Choroid plexus epithelial cell (primary cell): Measurements from ENCODE around the gene OPA3.
"Not testable (repeated sequence)": the region's sequence is repeated elsewhere in the genome, so short reads cannot be mapped to it uniquely, and the experiment has no call there.

Source experiments
- DNase-seq: peaks from one replicate; pipeline ENCODE4 v3.0.0-alpha.2; 2010; ENCODE audit warnings: low read depth
- H3K4me3 ChIP-seq: 2 replicates; pipeline ENCODE4 v1.5.1; 2011; ENCODE audit warnings: low read depth, mild to moderate bottlenecking, control low read depth, low read length, moderate library complexity
- CTCF ChIP-seq: conservative IDR thresholded peaks from 2 replicates; pipeline ENCODE4 v1.5.1; 2011; ENCODE audit warnings: low read depth, mild to moderate bottlenecking, control low read depth, inconsistent platforms, low read length, moderate library complexity

The OPA3 gene

DNA sequence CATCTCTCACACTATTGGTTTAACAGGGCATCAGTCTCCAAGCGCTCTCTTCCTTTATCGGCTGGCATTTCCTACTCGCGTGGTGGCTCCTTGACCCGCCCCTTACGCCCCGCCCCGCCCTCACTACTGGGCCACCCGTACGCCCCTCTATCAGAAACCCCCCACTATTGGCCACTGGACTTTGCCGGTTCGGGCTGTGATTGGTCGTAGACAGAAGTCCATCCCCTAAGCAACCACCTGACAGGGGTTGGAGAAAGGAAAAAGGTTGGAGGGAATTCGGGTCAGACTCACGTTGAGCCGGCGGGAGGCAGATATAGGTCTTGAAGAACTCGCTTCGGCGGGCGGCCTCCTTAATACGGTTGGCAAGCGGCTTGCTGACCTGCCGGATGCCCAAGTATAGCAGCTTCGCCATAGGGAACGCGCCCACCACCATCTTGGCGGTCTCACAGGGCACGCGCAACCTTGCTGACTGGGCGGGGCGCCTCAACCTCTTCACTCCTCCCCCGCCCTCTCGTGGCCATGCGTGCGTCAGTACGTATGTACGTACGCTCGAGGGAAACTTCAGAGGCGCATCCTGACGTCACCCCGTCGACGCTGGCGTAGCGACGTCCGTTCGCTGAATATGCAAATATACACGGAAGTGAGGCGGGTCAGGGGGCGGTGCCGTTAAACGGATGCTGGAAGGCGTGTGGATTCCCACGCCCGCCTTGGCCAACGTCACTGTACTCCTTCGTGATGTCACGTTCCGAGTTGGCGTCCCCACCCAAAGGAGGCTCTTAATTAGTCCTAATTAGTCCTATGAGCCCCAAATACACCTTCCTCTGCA is at the start of gene OPA3:
Gene OPA3 (minus strand): TSS at position 471 of the 826 bp plus-strand sequence. CDS start 38 bp downstream, at position 433.
- DNase-seq: peak; percentile 100
- peak within 1 kb of the TSS; percentile 91 for H3K4me3 ChIP-seq
- no peak for TF ChIP-seq CTCF

DNA sequence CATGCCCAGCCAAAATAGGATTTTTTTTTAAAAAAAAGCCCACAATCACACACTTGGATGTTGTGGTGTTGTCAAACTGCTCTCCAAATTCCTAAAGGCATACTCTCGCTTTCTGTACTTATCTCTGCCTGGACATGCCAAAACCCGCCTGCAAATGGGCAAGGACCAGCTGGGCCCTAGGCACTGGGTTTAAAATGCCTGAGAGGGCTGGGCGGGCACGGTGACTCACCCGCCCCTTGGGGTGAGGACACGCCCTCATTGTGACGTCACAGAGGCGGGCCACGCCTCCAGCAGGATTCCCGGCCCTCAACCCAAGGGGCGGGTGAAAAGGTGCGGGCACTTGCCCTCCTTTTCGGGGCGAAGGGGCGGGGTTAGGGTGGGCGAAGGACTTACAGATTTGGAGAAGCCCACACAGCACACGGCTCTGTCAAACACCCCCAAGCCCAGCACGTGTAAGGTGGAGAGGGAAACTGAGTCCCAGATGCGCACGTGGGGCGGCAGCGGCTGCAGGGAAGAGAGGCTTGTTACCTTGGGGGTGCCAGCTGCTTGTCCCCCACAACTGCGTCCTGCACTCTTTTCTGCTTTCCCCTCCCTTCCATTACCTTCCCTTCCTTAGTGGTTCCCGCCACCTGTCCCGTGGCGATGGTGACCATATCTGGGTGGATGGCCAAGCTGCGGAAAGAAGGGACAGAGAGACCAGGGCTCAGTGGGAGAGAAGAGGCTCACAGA is 48.0 kb upstream of the OPA3 start:
- DNase-seq: peak; percentile 81
- no peak for TF ChIP-seq CTCF
- H3K4me3 ChIP-seq: no peak overlapping the region

GRCh38 chr19:45630463-45630862 is 45.9 kb upstream of the OPA3 start:
- no peak for TF ChIP-seq CTCF
- DNase-seq: peak; percentile 83

DNA sequence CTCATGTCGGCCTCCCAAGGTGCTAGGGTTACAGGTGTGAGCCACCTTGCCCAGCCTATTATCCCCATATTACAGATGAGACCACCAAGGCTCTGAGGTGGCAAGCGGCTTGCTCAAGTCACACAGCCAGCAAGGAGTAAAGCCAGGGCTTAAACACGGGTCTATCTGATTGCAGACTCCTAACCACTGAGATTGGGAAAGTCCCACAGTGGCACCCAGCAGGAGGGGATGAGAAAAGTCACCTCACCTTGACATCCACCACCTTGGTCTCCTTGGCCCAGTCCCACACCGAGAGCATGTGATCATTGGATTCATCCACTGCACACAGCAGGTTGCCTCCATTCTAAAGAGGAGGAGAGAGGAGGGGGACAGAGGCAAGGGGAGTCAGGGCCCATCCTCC is 45.1 kb upstream of the OPA3 start:
- no peak for DNase-seq
- H3K4me3 ChIP-seq: no peak overlapping the region
- no peak for TF ChIP-seq CTCF

More at GRCh38 chr19:45630463-45630862, 45.9 kb upstream of the OPA3 start:
- H3K4me3 ChIP-seq: no peak overlapping the region

DNA sequence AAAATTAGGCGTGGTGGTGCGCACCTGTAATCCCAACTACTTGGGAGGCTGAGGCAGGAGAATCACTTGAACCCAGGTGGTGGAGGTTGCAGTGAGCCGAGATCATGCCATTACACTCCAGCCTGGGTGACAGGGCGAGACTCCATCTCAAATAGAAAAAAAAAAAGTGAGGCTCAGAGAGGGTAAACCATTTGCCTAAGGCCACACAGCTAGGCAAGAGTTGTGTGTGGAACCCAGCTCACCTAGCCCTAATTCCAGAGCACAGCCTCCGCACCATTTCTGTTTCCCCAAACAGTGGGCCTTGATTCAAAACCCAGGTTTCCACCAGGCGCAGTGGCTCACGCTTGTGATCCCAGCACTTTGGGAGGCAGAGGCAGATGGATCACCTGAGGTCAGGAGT is 43.6 kb upstream of the OPA3 start:
- not testable (repeated sequence) for DNase-seq, H3K4me3 ChIP-seq

DNA sequence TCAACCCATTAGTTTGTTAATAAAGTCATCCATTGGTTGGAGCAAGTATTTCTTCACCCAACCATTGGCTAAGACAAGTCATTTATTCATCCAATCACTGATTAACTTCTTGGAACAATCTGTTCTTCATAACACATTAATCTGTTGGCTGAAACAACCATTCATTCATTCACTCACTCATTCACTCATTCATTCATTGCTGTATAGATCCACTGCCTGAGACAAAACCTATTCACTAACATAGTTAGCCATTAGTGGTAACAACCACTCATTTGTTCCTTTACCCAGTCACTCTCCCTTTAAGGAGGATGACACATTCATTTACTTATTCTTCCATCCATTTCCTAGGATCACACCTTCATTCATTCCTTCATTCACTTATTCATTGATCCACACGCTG is 39.4 kb upstream of the OPA3 start:
- no peak for DNase-seq
- TF ChIP-seq CTCF: no peak
- no peak overlapping the region for H3K4me3 ChIP-seq

GRCh38 chr19:45621976-45622503 is 37.4 kb upstream of the OPA3 start:
- no peak overlapping the region for H3K4me3 ChIP-seq
- no peak for TF ChIP-seq CTCF
- no peak for DNase-seq
